ENCODE data around the gene ERG. TPM values are rescaled to one million over a fixed set of nuclear protein-coding genes. Genes with fewer than 3 reads are reported as not detected.

The ERG gene, protein sequence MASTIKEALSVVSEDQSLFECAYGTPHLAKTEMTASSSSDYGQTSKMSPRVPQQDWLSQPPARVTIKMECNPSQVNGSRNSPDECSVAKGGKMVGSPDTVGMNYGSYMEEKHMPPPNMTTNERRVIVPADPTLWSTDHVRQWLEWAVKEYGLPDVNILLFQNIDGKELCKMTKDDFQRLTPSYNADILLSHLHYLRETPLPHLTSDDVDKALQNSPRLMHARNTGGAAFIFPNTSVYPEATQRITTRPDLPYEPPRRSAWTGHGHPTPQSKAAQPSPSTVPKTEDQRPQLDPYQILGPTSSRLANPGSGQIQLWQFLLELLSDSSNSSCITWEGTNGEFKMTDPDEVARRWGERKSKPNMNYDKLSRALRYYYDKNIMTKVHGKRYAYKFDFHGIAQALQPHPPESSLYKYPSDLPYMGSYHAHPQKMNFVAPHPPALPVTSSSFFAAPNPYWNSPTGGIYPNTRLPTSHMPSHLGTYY
- total RNA-seq = not detected in 2 replicates

GRCh38 chr21:38498057-38498833 is at the start of gene ERG:
Gene ERG (minus strand): TSS chr21:38498477. CDS start chr21:38498380, 97 bp downstream.
- H3K27ac Mint-ChIP-seq = no peak within 1 kb of the TSS
- intact Hi-C loops (cut with micrococcal nuclease) = no loop called here
- no peaks in the 10 kb centered on the region for H3K36me3 Mint-ChIP-seq (ENCODE audit: low read depth)
- TF ChIP-seq CTCF (IDR thresholded peaks at IDR 0.05) = no peak
- ATAC-seq (ENCODE audit: low read depth) (no peak), DNase-seq (no peak)
- no peaks in the 10 kb centered on the region for H3K4me1 Mint-ChIP-seq
- no peak within 1 kb of the TSS for H3K4me3 Mint-ChIP-seq
- POLR2A ChIA-PET = no interaction called here
- H3K9me3 Mint-ChIP-seq = no peaks in the 10 kb centered on the region
- peaks cover 43% of the 10 kb centered on the region for H3K27me3 Mint-ChIP-seq
- CTCF ChIA-PET = no interaction called here

GRCh38 chr21:38544661-38545060 is 46.4 kb upstream of the ERG start:
- H3K4me3 Mint-ChIP-seq = no peak overlapping the region
- no peaks in the 10 kb centered on the region for H3K9me3 Mint-ChIP-seq
- H3K36me3 Mint-ChIP-seq (ENCODE audit: low read depth) = no peaks in the 10 kb centered on the region
- intact Hi-C loops (cut with micrococcal nuclease) = no loop called here
- DNase-seq = no peak
- no peaks in the 10 kb centered on the region for H3K27me3 Mint-ChIP-seq
- ChIA-PET CTCF (no interaction called here), POLR2A (no interaction called here)
- H3K4me1 Mint-ChIP-seq = no peaks in the 10 kb centered on the region
- H3K27ac Mint-ChIP-seq = no peak overlapping the region
- ATAC-seq (ENCODE audit: low read depth) = no peak
- TF ChIP-seq CTCF (IDR thresholded peaks at IDR 0.05) = no peak

GRCh38 chr21:38542263-38542662 is 44.0 kb upstream of the ERG start:
- no peak for TF ChIP-seq CTCF (IDR thresholded peaks at IDR 0.05)
- no peaks in the 10 kb centered on the region for H3K36me3 Mint-ChIP-seq (ENCODE audit: low read depth)
- no peak overlapping the region for H3K27ac Mint-ChIP-seq
- ATAC-seq (ENCODE audit: low read depth) = no peak
- no peak for DNase-seq
- H3K4me3 Mint-ChIP-seq = no peak overlapping the region
- intact Hi-C loops (cut with micrococcal nuclease) = no loop called here
- H3K9me3 Mint-ChIP-seq = no peaks in the 10 kb centered on the region
- no peaks in the 10 kb centered on the region for H3K27me3 Mint-ChIP-seq
- POLR2A ChIA-PET = no interaction called here
- CTCF ChIA-PET = no interaction called here
- H3K4me1 Mint-ChIP-seq = no peaks in the 10 kb centered on the region

GRCh38 chr21:38538353-38538752 is 40.1 kb upstream of the ERG start:
- ATAC-seq (ENCODE audit: low read depth) = no peak
- TF ChIP-seq CTCF (IDR thresholded peaks at IDR 0.05) = no peak
- POLR2A ChIA-PET = no interaction called here
- H3K4me3 Mint-ChIP-seq = no peak overlapping the region
- H3K27me3 Mint-ChIP-seq = no peaks in the 10 kb centered on the region
- no peak overlapping the region for H3K27ac Mint-ChIP-seq
- CTCF ChIA-PET = no interaction called here
- intact Hi-C loops (cut with micrococcal nuclease) = no loop called here
- H3K9me3 Mint-ChIP-seq = no peaks in the 10 kb centered on the region
- H3K4me1 Mint-ChIP-seq = no peaks in the 10 kb centered on the region
- H3K36me3 Mint-ChIP-seq (ENCODE audit: low read depth) = no peaks in the 10 kb centered on the region
- DNase-seq = no peak

DNA sequence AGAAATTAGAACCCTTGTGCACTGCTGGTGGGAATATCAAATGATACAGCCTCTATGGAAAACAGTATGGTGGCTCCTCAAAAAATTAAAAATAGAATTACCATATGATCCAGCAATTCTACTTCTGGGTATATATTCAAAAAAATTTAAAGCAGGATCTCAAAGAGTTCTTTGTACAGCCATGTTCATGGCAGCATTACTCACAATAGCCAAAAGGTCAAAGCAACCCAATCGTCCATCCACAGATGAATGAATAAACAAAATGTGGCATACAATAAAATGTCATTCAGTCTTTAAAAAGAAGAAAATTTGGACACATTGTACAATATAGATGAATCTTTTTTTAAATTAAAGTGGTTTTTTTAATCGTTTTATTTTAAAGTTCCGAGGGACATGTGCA is 36.3 kb upstream of the ERG start:
- Mint-ChIP-seq H3K27ac (no peak overlapping the region), H3K36me3 (ENCODE audit: low read depth) (no peaks in the 10 kb centered on the region), H3K4me1 (no peaks in the 10 kb centered on the region), H3K27me3 (no peaks in the 10 kb centered on the region), H3K4me3 (no peak overlapping the region), H3K9me3 (no peaks in the 10 kb centered on the region)
- ChIA-PET CTCF (no interaction called here), POLR2A (no interaction called here)
- TF ChIP-seq CTCF (IDR thresholded peaks at IDR 0.05) = no peak
- ATAC-seq (ENCODE audit: low read depth) = no peak
- no peak for DNase-seq
- intact Hi-C loops (cut with micrococcal nuclease) = no loop called here
